Activated T-cell treated with anti-CD3 and anti-CD28 coated beads, Interleukin-2, amount 50 U/mL, for 24 hours (primary cell): ENCODE measurements around the gene OR9Q1.

Experiments
- DNase-seq: peaks from one replicate; pipeline ENCODE4 v3.0.0-alpha.2; 2020
- H3K27ac Mint-ChIP-seq: 2 replicates; pipeline ENCODE4 v1.8.0; 2020; ENCODE audit warnings: mild to moderate bottlenecking, mixed read lengths
- H3K27me3 Mint-ChIP-seq: 2 replicates; pipeline ENCODE4 v1.8.0; 2020; ENCODE audit warnings: mixed read lengths
- H3K36me3 Mint-ChIP-seq: 2 replicates; pipeline ENCODE4 v1.8.0; 2020; ENCODE audit warnings: low read depth, mixed read lengths
- H3K4me1 Mint-ChIP-seq: 2 replicates; pipeline ENCODE4 v1.8.0; 2020; ENCODE audit warnings: low read depth, mixed read lengths
- H3K4me3 Mint-ChIP-seq: 2 replicates; pipeline ENCODE4 v1.8.0; 2020; ENCODE audit warnings: mild to moderate bottlenecking, moderate library complexity, mixed read lengths
- H3K9me3 Mint-ChIP-seq: 2 replicates; pipeline ENCODE4 v1.8.0; 2020; ENCODE audit warnings: mixed read lengths

OR9Q1 gene

DNA sequence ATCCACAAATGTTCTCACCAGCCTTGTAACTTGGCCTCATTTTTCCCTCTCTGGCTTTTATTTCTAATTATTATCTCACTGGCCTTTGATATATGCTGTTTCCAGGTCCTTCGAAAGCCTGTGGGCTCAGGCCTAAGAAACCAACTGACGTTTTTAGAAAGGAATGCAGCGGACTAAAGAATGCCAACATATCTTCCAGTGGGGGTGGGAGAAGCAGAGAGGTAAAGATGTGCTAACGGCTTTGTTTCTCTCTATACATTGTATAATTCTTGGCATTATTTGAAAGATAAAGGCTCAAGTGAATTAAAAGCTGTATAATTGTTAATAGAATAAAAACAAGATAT, 35.3 kb downstream of the OR9Q1 start:
- no peaks in the 10 kb centered on the region for H3K4me1 Mint-ChIP-seq
- DNase-seq: no peak
- no peaks in the 10 kb centered on the region for H3K36me3 Mint-ChIP-seq
- H3K27me3 Mint-ChIP-seq: peaks cover 11% of the 10 kb centered on the region
- no peak overlapping the region for H3K4me3 Mint-ChIP-seq
- no peak overlapping the region for H3K27ac Mint-ChIP-seq
- peaks cover 3% of the 10 kb centered on the region for H3K9me3 Mint-ChIP-seq

DNA sequence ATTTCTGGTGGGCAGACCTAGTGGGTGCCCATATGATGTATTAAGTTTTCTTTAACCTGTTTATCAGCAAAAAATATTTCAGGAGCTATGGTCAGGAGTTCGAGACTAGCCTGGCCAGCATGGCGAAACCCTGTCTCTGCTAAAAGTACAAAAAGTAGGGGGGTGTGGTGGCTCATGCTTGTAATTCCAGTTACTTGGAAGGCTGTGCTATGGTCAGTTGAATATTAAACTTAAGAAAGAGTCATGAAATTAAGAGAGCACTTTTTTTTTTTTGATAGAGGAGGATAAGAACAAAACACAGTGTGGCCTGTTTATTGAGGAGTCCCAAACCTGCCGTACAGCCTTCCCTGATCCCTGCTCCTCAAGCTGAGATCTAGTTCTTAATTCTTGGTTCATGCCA, 36.9 kb downstream of the OR9Q1 start:
- Mint-ChIP-seq H3K4me1 (no peaks in the 10 kb centered on the region), H3K4me3 (no peak overlapping the region), H3K36me3 (no peaks in the 10 kb centered on the region), H3K9me3 (no peaks in the 10 kb centered on the region), H3K27me3 (peaks cover 14% of the 10 kb centered on the region), H3K27ac (no peak overlapping the region)
- no peak for DNase-seq

DNA sequence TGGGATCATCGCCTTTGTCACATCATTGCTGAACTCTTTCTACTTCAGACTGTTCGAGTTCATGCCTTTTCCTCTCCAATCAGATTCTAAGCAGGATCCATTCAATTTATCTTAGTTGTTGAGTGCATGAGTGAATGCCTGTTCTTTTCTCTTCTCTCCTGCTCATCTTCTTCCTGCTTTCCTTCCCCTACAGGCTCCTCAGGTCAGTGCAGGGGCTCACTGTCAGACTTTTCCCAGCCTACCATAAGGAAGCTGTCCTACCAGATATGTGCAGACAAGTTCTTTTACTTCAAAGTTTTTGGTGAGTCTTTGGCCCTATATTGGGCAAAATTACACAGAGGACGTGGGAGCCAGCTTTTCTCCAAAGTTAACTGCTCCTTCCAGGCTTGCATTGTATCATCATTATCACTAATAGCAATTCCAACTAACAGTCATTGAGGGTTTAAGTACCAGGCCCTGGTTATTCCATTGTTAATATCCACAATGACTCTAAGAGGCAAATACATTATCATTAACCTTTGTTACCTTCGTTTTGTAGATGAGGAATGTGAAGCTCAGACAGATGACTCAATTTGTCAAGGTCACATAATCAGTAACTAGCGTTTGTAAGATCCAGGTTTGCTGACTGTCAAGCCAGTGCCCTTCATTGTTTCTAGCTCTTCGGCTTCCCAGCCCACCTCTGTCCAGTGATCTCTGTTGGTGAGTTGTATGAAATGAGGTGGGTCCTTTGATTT, 37.4 kb downstream of the OR9Q1 start:
- Mint-ChIP-seq H3K36me3 (no peaks in the 10 kb centered on the region), H3K27me3 (peaks cover 14% of the 10 kb centered on the region), H3K27ac (no peak overlapping the region), H3K4me1 (no peaks in the 10 kb centered on the region), H3K9me3 (no peaks in the 10 kb centered on the region), H3K4me3 (no peak overlapping the region)
- DNase-seq: no peak

GRCh38 chr11:58061813-58062212, 38.1 kb downstream of the OR9Q1 start:
- no peak for DNase-seq
- Mint-ChIP-seq H3K27me3 (peaks cover 14% of the 10 kb centered on the region), H3K4me3 (no peak overlapping the region), H3K4me1 (no peaks in the 10 kb centered on the region), H3K36me3 (no peaks in the 10 kb centered on the region), H3K9me3 (no peaks in the 10 kb centered on the region), H3K27ac (no peak overlapping the region)

GRCh38 chr11:58067685-58068084, 44.0 kb downstream of the OR9Q1 start:
- Mint-ChIP-seq H3K27me3 (peaks cover 8% of the 10 kb centered on the region), H3K4me1 (no peaks in the 10 kb centered on the region), H3K36me3 (no peaks in the 10 kb centered on the region), H3K4me3 (no peak overlapping the region), H3K27ac (no peak overlapping the region), H3K9me3 (no peaks in the 10 kb centered on the region)
- no peak for DNase-seq

- H3K9me3 Mint-ChIP-seq: peaks cover under 1% of the 10 kb centered on the region
Observed at GRCh38 chr11:58068655-58069054, 45.0 kb downstream of the OR9Q1 start.

GRCh38 chr11:58070585-58070984, 46.9 kb downstream of the OR9Q1 start:
- no peak for DNase-seq
- H3K27me3 Mint-ChIP-seq: peaks cover 6% of the 10 kb centered on the region
- H3K27ac Mint-ChIP-seq: no peak overlapping the region
- H3K4me3 Mint-ChIP-seq: no peak overlapping the region
- peaks cover 10% of the 10 kb centered on the region for H3K9me3 Mint-ChIP-seq
- H3K4me1 Mint-ChIP-seq: no peaks in the 10 kb centered on the region
- no peaks in the 10 kb centered on the region for H3K36me3 Mint-ChIP-seq

More at GRCh38 chr11:58068655-58069054, 45.0 kb downstream of the OR9Q1 start:
- no peaks in the 10 kb centered on the region for H3K4me1 Mint-ChIP-seq
- peaks cover 8% of the 10 kb centered on the region for H3K27me3 Mint-ChIP-seq
- DNase-seq: no peak
- H3K36me3 Mint-ChIP-seq: no peaks in the 10 kb centered on the region
- H3K4me3 Mint-ChIP-seq: no peak overlapping the region
- H3K27ac Mint-ChIP-seq: no peak overlapping the region

DNA sequence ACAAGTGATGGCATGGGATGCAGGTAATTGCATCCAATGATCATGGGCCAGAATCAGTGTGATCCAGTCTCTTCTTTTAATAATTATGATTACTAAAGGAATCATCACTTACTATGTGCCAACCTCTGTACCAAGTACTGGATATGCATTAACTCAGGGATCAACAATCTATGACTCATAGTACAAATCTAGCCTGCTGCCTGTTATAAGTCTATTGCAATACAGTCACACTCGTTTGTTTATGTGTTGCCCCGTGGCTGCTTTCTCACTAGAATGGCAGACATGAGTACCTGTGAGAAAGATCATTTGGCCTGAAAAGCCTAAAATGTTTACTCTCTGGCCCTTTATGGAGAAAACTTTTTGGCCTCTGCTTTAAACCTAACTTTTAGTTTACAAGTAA, 52.1 kb downstream of the OR9Q1 start:
- H3K27me3 Mint-ChIP-seq: peaks cover 4% of the 10 kb centered on the region
- H3K4me1 Mint-ChIP-seq: no peaks in the 10 kb centered on the region
- no peak overlapping the region for H3K27ac Mint-ChIP-seq
- no peak for DNase-seq
- H3K36me3 Mint-ChIP-seq: no peaks in the 10 kb centered on the region
- H3K9me3 Mint-ChIP-seq: peaks cover 10% of the 10 kb centered on the region
- H3K4me3 Mint-ChIP-seq: no peak overlapping the region

DNA sequence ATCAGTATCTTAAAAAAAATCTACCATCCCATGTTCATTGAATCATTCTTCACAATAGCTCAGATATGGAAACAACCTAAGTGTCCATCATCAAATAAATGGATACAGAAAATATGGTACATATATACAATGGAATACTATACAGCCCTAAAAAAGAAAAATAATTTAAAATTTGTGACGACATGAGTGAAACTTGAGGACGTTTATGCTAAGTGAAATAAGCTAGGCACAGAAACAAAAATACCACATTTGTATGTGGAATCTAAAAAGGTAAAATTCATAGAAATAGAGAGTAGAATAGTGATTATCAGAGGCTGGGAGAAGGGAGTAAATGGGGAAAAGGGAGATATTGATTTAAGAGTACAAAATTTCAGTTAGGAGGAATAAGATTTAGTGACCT, 62.8 kb downstream of the OR9Q1 start:
- Mint-ChIP-seq H3K9me3 (peaks cover 6% of the 10 kb centered on the region), H3K27ac (no peak overlapping the region), H3K4me1 (no peaks in the 10 kb centered on the region), H3K4me3 (no peak overlapping the region), H3K27me3 (peaks cover 16% of the 10 kb centered on the region), H3K36me3 (no peaks in the 10 kb centered on the region)
- no peak for DNase-seq

GRCh38 chr11:58097437-58097836, 73.8 kb downstream of the OR9Q1 start:
- no peaks in the 10 kb centered on the region for H3K4me1 Mint-ChIP-seq
- peaks cover 14% of the 10 kb centered on the region for H3K27me3 Mint-ChIP-seq
- no peak overlapping the region for H3K4me3 Mint-ChIP-seq
- peaks cover 4% of the 10 kb centered on the region for H3K9me3 Mint-ChIP-seq
- no peak for DNase-seq
- no peak overlapping the region for H3K27ac Mint-ChIP-seq
- no peaks in the 10 kb centered on the region for H3K36me3 Mint-ChIP-seq

DNA sequence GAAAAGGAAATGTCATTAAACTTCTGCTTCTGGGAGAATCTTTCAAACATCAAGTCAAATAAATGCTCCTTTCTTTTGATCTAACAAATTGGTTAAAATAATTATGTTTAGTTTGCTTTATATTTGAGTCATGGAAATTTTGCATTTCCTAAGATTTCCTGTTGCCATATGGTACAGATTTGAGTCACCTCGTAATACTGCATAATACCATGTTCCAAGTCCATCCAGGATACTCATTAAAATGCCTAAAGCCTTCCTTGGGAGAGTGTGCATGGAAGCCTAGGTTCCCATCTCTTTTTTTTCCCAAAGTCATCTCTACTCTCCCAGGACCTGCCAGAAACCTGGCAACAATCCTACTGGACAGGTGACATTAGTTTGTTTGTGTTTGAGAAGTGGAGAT, 97.4 kb downstream of the OR9Q1 start:
- Mint-ChIP-seq H3K27me3 (peaks cover 12% of the 10 kb centered on the region), H3K4me3 (no peak overlapping the region), H3K27ac (no peak overlapping the region), H3K4me1 (no peaks in the 10 kb centered on the region), H3K36me3 (no peaks in the 10 kb centered on the region), H3K9me3 (no peaks in the 10 kb centered on the region)
- DNase-seq: no peak

- H3K4me1 Mint-ChIP-seq: no peaks in the 10 kb centered on the region
- DNase-seq: no peak
- H3K9me3 Mint-ChIP-seq: no peaks in the 10 kb centered on the region
- no peak within 1 kb of the TSS for H3K27ac Mint-ChIP-seq
- H3K4me3 Mint-ChIP-seq: no peak within 1 kb of the TSS
- peaks cover 5% of the 10 kb centered on the region for H3K27me3 Mint-ChIP-seq
- no peaks in the 10 kb centered on the region for H3K36me3 Mint-ChIP-seq
Observed at GRCh38 chr11:58125469-58125868, 101.8 kb downstream of the OR9Q1 start, which contains the start of gene OR9I1. Gene OR9I1, minus strand, starts transcription at chr11:58125530. Its CDS starts 6,086 bp downstream, at chr11:58119444.

- H3K36me3 Mint-ChIP-seq: no peaks in the 10 kb centered on the region
- peaks cover 3% of the 10 kb centered on the region for H3K27me3 Mint-ChIP-seq
- no peak overlapping the region for H3K27ac Mint-ChIP-seq
- DNase-seq: no peak
- H3K4me1 Mint-ChIP-seq: no peaks in the 10 kb centered on the region
- no peak overlapping the region for H3K4me3 Mint-ChIP-seq
- no peaks in the 10 kb centered on the region for H3K9me3 Mint-ChIP-seq
Observed at GRCh38 chr11:58127350-58127749, 103.7 kb downstream of the OR9Q1 start.

- Mint-ChIP-seq H3K36me3 (no peaks in the 10 kb centered on the region), H3K9me3 (no peaks in the 10 kb centered on the region), H3K27me3 (no peaks in the 10 kb centered on the region), H3K27ac (no peak overlapping the region), H3K4me1 (no peaks in the 10 kb centered on the region), H3K4me3 (no peak overlapping the region)
- DNase-seq: no peak
Observed at GRCh38 chr11:58133309-58134076, 109.8 kb downstream of the OR9Q1 start.

- Mint-ChIP-seq H3K4me3 (no peak overlapping the region), H3K27me3 (no peaks in the 10 kb centered on the region), H3K9me3 (no peaks in the 10 kb centered on the region), H3K4me1 (no peaks in the 10 kb centered on the region), H3K36me3 (no peaks in the 10 kb centered on the region), H3K27ac (no peak overlapping the region)
- no peak for DNase-seq
Observed at GRCh38 chr11:58134151-58134550, 110.5 kb downstream of the OR9Q1 start.
